SW 1271 (cell line): ENCODE measurements around the gene C9orf50.

Experiments
- DNase-seq, 2 experiments: peaks; one replicate each; lab custom pipeline; 2025; lab: John Stamatoyannopoulos, UW

C9orf50 gene

GRCh38 chr9:129631674-129632129 lies 10.8 kb upstream of the C9orf50 start:
- no peak for DNase-seq

- DNase-seq, result no peak
Measured at GRCh38 chr9:129630967-129631673, 10.2 kb upstream of the C9orf50 start.

GRCh38 chr9:129629251-129629820 lies 8.4 kb upstream of the C9orf50 start:
- no peak for DNase-seq

GRCh38 chr9:129628709-129629108 lies 7.8 kb upstream of the C9orf50 start:
- no peak for DNase-seq

- DNase-seq, result no peak
Measured at GRCh38 chr9:129627556-129628440, 6.9 kb upstream of the C9orf50 start.

GRCh38 chr9:129626625-129627284 lies 5.9 kb upstream of the C9orf50 start:
- DNase-seq, result peak in 1 of 2 experiments; percentile 69

- DNase-seq, result peak; percentile 64 to 82
Measured at GRCh38 chr9:129626079-129626624, 5.3 kb upstream of the C9orf50 start, which contains the start of gene NTMT1. TSS of gene NTMT1 (plus strand) at chr9:129626163. CDS start at chr9:129632704, 6,541 bp downstream.

GRCh38 chr9:129624947-129625346 lies 4.0 kb upstream of the C9orf50 start:
- DNase-seq, result no peak

GRCh38 chr9:129624168-129624759 lies 3.4 kb upstream of the C9orf50 start:
- peak in 1 of 2 experiments; percentile 67 for DNase-seq

- DNase-seq, result no peak
Measured at GRCh38 chr9:129623331-129623730, 2.4 kb upstream of the C9orf50 start.

- DNase-seq, result peak in 1 of 2 experiments; percentile 27
Measured at GRCh38 chr9:129619787-129620668, 873 bp downstream of the C9orf50 start.

GRCh38 chr9:129617167-129617566 lies 3.7 kb downstream of the C9orf50 start:
- peak; percentile 65 to 66 for DNase-seq

- DNase-seq, result no peak
Measured at GRCh38 chr9:129615407-129616285, 5.3 kb downstream of the C9orf50 start.

- DNase-seq, result no peak
Measured at GRCh38 chr9:129614932-129615331, 6.0 kb downstream of the C9orf50 start.

GRCh38 chr9:129613520-129614175 lies 7.3 kb downstream of the C9orf50 start:
- DNase-seq, result no peak

- DNase-seq, result no peak
Measured at GRCh38 chr9:129612815-129613519, 7.9 kb downstream of the C9orf50 start.

- no peak for DNase-seq
Measured at GRCh38 chr9:129612123-129612522, 8.8 kb downstream of the C9orf50 start.

- no peak for DNase-seq
Measured at GRCh38 chr9:129611307-129611800, 9.5 kb downstream of the C9orf50 start.
